HCT116 (cell line): ENCODE data around the gene CEP112. TPM values are rescaled to one million over a fixed set of nuclear protein-coding genes. Genes with fewer than 3 reads are reported as not detected.

Source experiments
- ATAC-seq: fragments of 200-7000 bp; cut with Tn5 transposase; 2 replicates; pipeline ENCODE4 v1.9.1; 2020; ENCODE audit warnings: mild to moderate bottlenecking, moderate library complexity
- BruUV-seq: library from RNA; stranded (reverse); fragments of 400-500 nt; replicated peaks from 2 replicates; lab custom pipeline; 2021; lab: Mats Ljungman, UMichigan
- CTCF ChIA-PET: fragments of 300-600 bp; sonication (Branson Sonifier 250); formaldehyde crosslinking; loops from one replicate; lab custom pipeline; 2021; ENCODE audit warnings: antibody characterized with exemption; lab: Charles Lee
- POLR2A ChIA-PET: fragments of 300-600, 350-600 bp; sonication (Branson Sonifier 250); formaldehyde crosslinking; loops from one replicate; lab custom pipeline; 2021; ENCODE audit warnings: antibody characterized with exemption; lab: Charles Lee
- RAD21 ChIA-PET, 2 experiments: fragments of 300-600 bp; sonication (Branson Sonifier 250); formaldehyde crosslinking; loops; one replicate each; lab custom pipeline; 2023; ENCODE audit warnings: low total read pairs in 2 of 2; ENCODE audit not compliant: uncharacterized antibody in 2 of 2, unreplicated experiment in 2 of 2, low non-redundant PET in 1 of 2; lab: Charles Lee
- DNase-seq: peaks from one replicate; pipeline ENCODE4 v3.0.0-alpha.2; 2010; ENCODE audit warnings: low read depth, low spot score
- H2AFZ ChIP-seq: fragments of 200-600 bp; shearing (Covaris generic), sonication (generic); 2 replicates; pipeline ENCODE4 v1.6.1; 2017; ENCODE audit warnings: low read depth, mixed run types, mixed read lengths, antibody characterized with exemption, low read length; ENCODE audit not compliant: poor library complexity, severe bottlenecking
- H3K27ac ChIP-seq: 2 replicates; pipeline ENCODE4 v1.5.1; 2012; ENCODE audit warnings: low read depth, low read length
- H3K27me3 ChIP-seq: fragments of 200-600 bp; sonication (generic); 2 replicates; pipeline ENCODE4 v1.6.1; 2016; ENCODE audit warnings: mixed run types, low read length, mixed read lengths; ENCODE audit not compliant: insufficient read depth
- H3K36me3 ChIP-seq, 2 experiments: fragments of 200-500 bp in 1 of 2; fragments of 200-600 bp in 1 of 2; sonication (Bioruptor generic) in 1 of 2; sonication (generic) in 1 of 2; 2 replicates each; pipeline versions ENCODE4 v1.5.1 to v1.6.1; 2014 to 2016; ENCODE audit warnings: low read length in 2 of 2, inconsistent platforms in 1 of 2, mixed read lengths in 1 of 2, mixed run types in 1 of 2; ENCODE audit not compliant: insufficient read depth in 2 of 2, control insufficient read depth in 1 of 2
- H3K4me1 ChIP-seq, 2 experiments: fragments of 200-600 bp in 1 of 2; sonication (generic) in 1 of 2; 2 replicates each; pipeline versions ENCODE4 v1.5.1 to v1.6.1; 2012 to 2017; ENCODE audit warnings: low read length in 2 of 2, inconsistent platforms in 1 of 2, mild to moderate bottlenecking in 1 of 2, mixed read lengths in 1 of 2, mixed run types in 1 of 2, moderate library complexity in 1 of 2; ENCODE audit not compliant: insufficient read depth in 2 of 2, control insufficient read depth in 1 of 2
- H3K4me2 ChIP-seq: fragments of 200-600 bp; sonication (generic); 2 replicates; pipeline ENCODE4 v1.6.1; 2017; ENCODE audit warnings: mixed run types, low read length, mixed read lengths
- H3K4me3 ChIP-seq, 2 experiments: fragments of 200-600 bp in 1 of 2; sonication (generic) in 1 of 2; replicated peaks in 1 of 2; 2 replicates each; pipeline ENCODE4 v1.5.1; 2011 to 2016; ENCODE audit warnings: low read length in 2 of 2, control low read depth in 1 of 2, low read depth in 1 of 2, mild to moderate bottlenecking in 1 of 2, mixed read lengths in 1 of 2, mixed run types in 1 of 2
- H3K79me2 ChIP-seq: fragments of 200-600 bp; sonication (generic); 2 replicates; pipeline ENCODE4 v1.6.1; 2017; ENCODE audit warnings: mild to moderate bottlenecking, mixed run types, low read length, moderate library complexity, mixed read lengths; ENCODE audit not compliant: insufficient read depth
- H3K9ac ChIP-seq: fragments of 200-600 bp; sonication (generic); 2 replicates; pipeline ENCODE4 v1.6.1; 2016; ENCODE audit warnings: low read length, mixed read lengths
- H3K9me2 ChIP-seq: fragments of 200-600 bp; sonication (generic), shearing (Covaris generic); 2 replicates; pipeline ENCODE4 v1.6.1; 2017; ENCODE audit warnings: mixed run types, mild to moderate bottlenecking, moderate library complexity; ENCODE audit not compliant: insufficient read depth
- H3K9me3 ChIP-seq, 2 experiments: fragments of 200-500 bp in 1 of 2; fragments of 200-600 bp in 1 of 2; sonication (Bioruptor generic) in 1 of 2; sonication (generic) in 1 of 2; 2 replicates each; pipeline ENCODE4 v1.6.1; 2014 to 2017; ENCODE audit warnings: low read length in 2 of 2, mixed read lengths in 2 of 2, inconsistent platforms in 1 of 2, low read depth in 1 of 2, mild to moderate bottlenecking in 1 of 2, mixed run types in 1 of 2, moderate library complexity in 1 of 2; ENCODE audit not compliant: control insufficient read depth in 1 of 2, insufficient read depth in 1 of 2
- H4K20me1 ChIP-seq: fragments of 200-600 bp; sonication (generic), shearing (Covaris generic); 2 replicates; pipeline ENCODE4 v1.6.1; 2017; ENCODE audit warnings: mixed run types, mild to moderate bottlenecking, moderate library complexity; ENCODE audit not compliant: insufficient read depth
- ATF3 ChIP-seq: IDR thresholded peaks from 2 replicates; pipeline ENCODE4 v1.6.1; 2012
- CBX3 ChIP-seq: IDR thresholded peaks from 2 replicates; pipeline ENCODE4 v1.6.1; 2012; ENCODE audit warnings: low read depth
- CEBPB ChIP-seq: IDR thresholded peaks from 2 replicates; pipeline ENCODE4 v1.6.1; 2012; ENCODE audit warnings: low read depth
- EGR1 ChIP-seq: IDR thresholded peaks from 2 replicates; pipeline ENCODE4 v1.6.1; 2012; ENCODE audit warnings: low read depth
- EZH2 ChIP-seq: fragments of 200-600 bp; sonication (generic); IDR thresholded peaks from 2 replicates; pipeline ENCODE4 v1.6.1; 2017; ENCODE audit warnings: antibody characterized with exemption, mixed run types
- EZH2phosphoT487 ChIP-seq: fragments of 200-600 bp; IDR thresholded peaks from 2 replicates; pipeline ENCODE4 v1.6.1; 2018; ENCODE audit warnings: antibody characterized with exemption, borderline replicate concordance
- FOSL1 ChIP-seq: IDR thresholded peaks from 2 replicates; pipeline ENCODE4 v1.6.1; 2012; ENCODE audit warnings: low read depth
- JUND ChIP-seq: IDR thresholded peaks from 2 replicates; pipeline ENCODE4 v1.6.1; 2012
- MAX ChIP-seq: IDR thresholded peaks from 2 replicates; pipeline ENCODE4 v1.6.1; 2012
- POLR2A ChIP-seq: IDR thresholded peaks from 2 replicates; pipeline ENCODE4 v1.7.0; 2011; ENCODE audit warnings: borderline replicate concordance; ENCODE audit not compliant: insufficient read depth, insufficient read length; ENCODE audit errors: extremely low read depth
- POLR2AphosphoS5 ChIP-seq: IDR thresholded peaks from 2 replicates; pipeline ENCODE4 v1.6.1; 2011; ENCODE audit warnings: mild to moderate bottlenecking, low read depth, low read length, moderate library complexity
- RAD21 ChIP-seq: IDR thresholded peaks from 2 replicates; pipeline ENCODE4 v1.6.1; 2012; ENCODE audit warnings: low read depth, mild to moderate bottlenecking
- SIN3A ChIP-seq: IDR thresholded peaks from 2 replicates; pipeline ENCODE4 v1.6.1; 2012; ENCODE audit warnings: low read depth
- SP1 ChIP-seq: IDR thresholded peaks from 2 replicates; pipeline ENCODE4 v1.6.1; 2012; ENCODE audit warnings: low read depth
- SRF ChIP-seq: IDR thresholded peaks from 2 replicates; pipeline ENCODE4 v1.6.1; 2012; ENCODE audit warnings: low read depth
- TCF7L2 ChIP-seq: IDR thresholded peaks from 2 replicates; pipeline ENCODE4 v1.7.0; 2011; ENCODE audit warnings: borderline replicate concordance, inconsistent platforms; ENCODE audit not compliant: insufficient read depth, insufficient read length; ENCODE audit errors: extremely low read depth
- ZFX ChIP-seq: fragments of 450-650 bp; IDR thresholded peaks from 2 replicates; pipeline ENCODE4 v1.6.1; 2017
- ZNF274 ChIP-seq: fragments of 200-500 bp; sonication (Bioruptor generic); IDR thresholded peaks from 2 replicates; pipeline ENCODE4 v1.6.1; 2014; ENCODE audit warnings: mild to moderate bottlenecking, low read depth, low read length, inconsistent platforms
- intact Hi-C: fragments of 100-400 bp; cut with micrococcal nuclease; formaldehyde crosslinking; loops from 2 replicates; pipeline ENCODE4 v1.10.0; 2022
- total RNA-seq: library from RNA; stranded (reverse); gene quantifications from one replicate; pipeline ENCODE4 v1.2.1, GENCODE V29; 2021; ENCODE audit not compliant: unreplicated experiment

CEP112 gene
- total RNA-seq, 1 experiment from 2014 or later: 10.9 TPM

GRCh38 chr17:65753348-65753747 lies 438.6 kb downstream of the CEP112 start:
- Histone ChIP-seq H3K4me2 (no peak overlapping the region), H3K9ac (no peak overlapping the region)
- no peak for ATAC-seq
- TF ChIP-seq EGR1: no peak
- no peak for TF ChIP-seq ATF3
- TF ChIP-seq FOSL1: no peak
- TF ChIP-seq MAX: no peak
- TF ChIP-seq ZFX: no peak
- no peak for TF ChIP-seq SRF
- TF ChIP-seq TCF7L2: no peak
- TF ChIP-seq SIN3A: no peak
- no peak for TF ChIP-seq RAD21
- TF ChIP-seq POLR2AphosphoS5: no peak
- no peak for TF ChIP-seq CBX3
- TF ChIP-seq, all 23 proteins: peak for 0
- H4K20me1 ChIP-seq: no peaks in the 10 kb centered on the region
- no peaks in the 10 kb centered on the region for H3K9me3 ChIP-seq
- CTCF ChIA-PET: no interaction called here
- H3K27me3 ChIP-seq: peaks cover 10% of the 10 kb centered on the region; the same call in 1 of the 2 replicates
- H3K27ac ChIP-seq: no peak overlapping the region
- no peak overlapping the region for H2AFZ ChIP-seq
- H3K36me3 ChIP-seq: no peaks in the 10 kb centered on the region
- no peak overlapping the region for H3K4me3 ChIP-seq
- no peaks in the 10 kb centered on the region for H3K9me2 ChIP-seq
- no peak for DNase-seq
- no TSS peak for BruUV-seq
- RAD21 ChIA-PET: no interaction called here
- no peaks in the 10 kb centered on the region for H3K79me2 ChIP-seq
- H3K4me1 ChIP-seq: peaks cover 31 to 52% of the 10 kb centered on the region in 2 experiments
- POLR2A ChIA-PET: no interaction called here
- intact Hi-C loops: no loop called here

- TF ChIP-seq POLR2A (no peak), EGR1 (no peak), POLR2AphosphoS5 (no peak), SRF (no peak), CBX3 (no peak), ZFX (no peak), ZNF274 (no peak), MAX (no peak), FOSL1 (no peak), ATF3 (no peak), TCF7L2 (no peak), JUND (no peak), CEBPB (no peak), SIN3A (no peak), SP1 (no peak), RAD21 (no peak), EZH2 (no peak), EZH2phosphoT487 (no peak)
- ChIA-PET RAD21 (no interaction called here), CTCF (no interaction called here), POLR2A (interaction anchor here (0.6 kb wide), 1 partner anchor 18 kb away, joined by 3 read pairs; no protein-coding TSS in a partner anchor)
- Histone ChIP-seq H3K4me1 (peaks cover 32 to 54% of the 10 kb centered on the region in 2 experiments), H3K9ac (no peak overlapping the region), H3K27ac (no peak overlapping the region; the same call in 1 of the 2 replicates), H3K9me3 (no peaks in the 10 kb centered on the region), H3K36me3 (no peaks in the 10 kb centered on the region), H3K4me2 (peak overlapping the region; percentile 57), H3K4me3 (no peak overlapping the region), H3K79me2 (no peaks in the 10 kb centered on the region), H3K9me2 (no peaks in the 10 kb centered on the region), H4K20me1 (no peaks in the 10 kb centered on the region), H2AFZ (no peak overlapping the region), H3K27me3 (peaks cover 10% of the 10 kb centered on the region; the same call in 1 of the 2 replicates)
- intact Hi-C loops: no loop called here
- DNase-seq: no peak
- ATAC-seq: peak; percentile 22; the same call in 1 of the 2 replicates
- no TSS peak for BruUV-seq
These were observed 440.7 kb downstream of the CEP112 start for GRCh38 chr17:65751263-65751662.
